Stimulated activated CD4-positive, alpha-beta T cell treated with anti-CD3 and anti-CD28 coated beads, TNF-alpha, amount 100 ng/mL, for 24 hours (primary cell): ENCODE measurements around the gene SBDS.
"Not testable (repeated sequence)": the region's sequence is repeated elsewhere in the genome, so short reads cannot be mapped to it uniquely, and the experiment has no call there.

Source experiments
- DNase-seq, 3 experiments: peaks; one replicate each; pipeline ENCODE4 v3.0.0-alpha.2; 2020; ENCODE audit warnings: low read depth in 3 of 3

The SBDS gene

DNA sequence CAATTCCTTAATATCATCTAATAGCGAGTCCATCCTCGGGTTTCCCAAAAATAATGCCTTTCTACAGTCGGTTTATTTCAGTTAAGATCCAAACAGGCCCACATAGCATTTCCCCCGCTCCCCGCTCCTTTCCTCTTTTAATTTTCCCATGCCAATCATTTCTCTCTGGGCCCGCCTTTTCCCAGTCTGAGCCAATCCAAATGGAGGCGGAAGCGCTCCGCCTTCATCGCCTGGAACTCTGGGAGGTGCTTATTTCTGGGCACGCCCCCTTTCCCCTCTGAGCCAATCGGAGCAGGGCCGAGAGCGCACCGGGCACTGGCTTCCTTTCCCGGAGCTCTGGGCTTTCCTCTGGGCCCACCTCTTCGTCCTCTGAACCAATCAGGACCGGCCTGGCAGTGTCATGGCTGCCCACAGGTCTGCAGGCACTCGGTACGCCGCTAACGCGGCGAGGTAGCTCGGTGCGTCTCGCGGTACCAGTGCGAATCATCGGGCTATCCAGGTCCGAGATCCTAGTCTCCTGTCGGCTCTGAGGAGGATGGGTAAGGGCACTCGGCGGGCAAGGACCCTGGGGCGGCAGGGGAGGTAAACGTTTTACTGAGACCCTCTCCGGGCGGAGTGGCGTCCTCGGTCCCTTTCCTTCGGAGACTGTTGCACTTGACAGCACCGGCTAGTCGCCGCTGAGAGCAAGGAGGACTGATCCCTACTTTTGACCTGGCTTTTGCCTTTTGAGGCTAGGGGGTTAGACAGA is 1.2 kb upstream of the SBDS start, which contains the start of gene TYW1:
TSS of gene TYW1 (plus strand) at position 390 of the 748 bp plus-strand sequence. CDS start at position 536, 146 bp downstream.
- peak; percentile 95 to 98 (median 98) for DNase-seq

DNA sequence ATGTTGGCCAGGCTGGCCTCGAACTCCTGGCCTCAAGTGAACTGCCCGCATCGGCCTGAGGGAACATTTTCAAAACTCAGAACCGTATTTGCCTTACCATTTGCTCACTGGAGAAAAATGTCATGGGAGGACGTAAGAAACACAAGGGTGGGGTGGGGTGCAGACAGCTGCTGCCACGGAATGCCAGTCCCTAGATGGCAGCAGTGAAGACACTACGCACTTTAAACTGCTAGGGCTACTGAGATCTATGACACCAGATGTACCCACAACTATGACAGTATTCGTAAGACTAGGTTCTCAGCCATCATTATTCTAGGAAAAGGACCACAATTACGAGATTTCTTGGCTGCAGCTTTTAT is 716 bp downstream of the SBDS start:
- peak; percentile 6 to 27 (median 25) for DNase-seq

GRCh38 chr7:66994051-66994450 is 1.3 kb downstream of the SBDS start:
- not testable (repeated sequence) for DNase-seq

- DNase-seq, result not testable (repeated sequence)
These were observed 5.8 kb downstream of the SBDS start for GRCh38 chr7:66989552-66989951.

DNA sequence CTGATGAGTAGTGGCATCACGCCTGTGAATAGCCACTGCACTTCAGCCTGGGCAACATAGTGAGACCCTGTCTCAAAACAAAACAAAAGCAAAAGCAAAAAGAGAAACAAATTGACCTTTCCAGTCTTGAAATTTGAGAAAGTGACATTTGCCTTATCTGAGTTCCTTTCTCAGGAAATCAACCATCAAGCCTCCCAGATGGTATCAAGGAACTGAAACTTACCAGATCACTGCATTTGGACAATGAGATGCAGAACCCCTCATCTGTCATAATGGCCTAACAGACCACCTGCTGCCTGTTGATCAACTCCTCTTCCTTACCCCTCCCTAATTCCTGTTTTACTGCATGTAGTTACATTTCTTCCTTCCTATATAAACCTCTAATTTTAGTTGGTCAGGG is 15.1 kb downstream of the SBDS start:
- DNase-seq, result not testable (repeated sequence)

GRCh38 chr7:66979013-66979412 is 16.4 kb downstream of the SBDS start:
- not testable (repeated sequence) for DNase-seq

DNA sequence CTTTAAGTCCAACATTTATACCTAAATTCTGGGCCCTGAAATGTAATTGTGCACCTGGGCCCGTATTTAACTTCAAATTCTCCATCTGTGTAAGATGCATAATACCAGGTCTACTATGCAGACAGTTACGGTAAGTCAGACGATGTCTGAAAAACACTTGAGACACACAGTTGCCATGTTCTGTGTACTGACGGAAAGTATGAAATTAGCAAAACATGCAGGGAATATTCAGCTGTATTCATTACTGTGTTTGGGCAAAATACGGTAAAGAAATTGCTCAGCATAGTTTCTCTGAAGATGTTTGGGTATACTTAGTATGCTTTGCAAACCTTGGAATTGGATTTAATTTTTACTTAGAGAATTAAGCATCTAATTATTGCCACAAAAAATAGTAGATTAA is 17.1 kb downstream of the SBDS start:
- DNase-seq, result not testable (repeated sequence)

- DNase-seq, result no peak
These were observed 20.3 kb downstream of the SBDS start for GRCh38 chr7:66974986-66975590.

DNA sequence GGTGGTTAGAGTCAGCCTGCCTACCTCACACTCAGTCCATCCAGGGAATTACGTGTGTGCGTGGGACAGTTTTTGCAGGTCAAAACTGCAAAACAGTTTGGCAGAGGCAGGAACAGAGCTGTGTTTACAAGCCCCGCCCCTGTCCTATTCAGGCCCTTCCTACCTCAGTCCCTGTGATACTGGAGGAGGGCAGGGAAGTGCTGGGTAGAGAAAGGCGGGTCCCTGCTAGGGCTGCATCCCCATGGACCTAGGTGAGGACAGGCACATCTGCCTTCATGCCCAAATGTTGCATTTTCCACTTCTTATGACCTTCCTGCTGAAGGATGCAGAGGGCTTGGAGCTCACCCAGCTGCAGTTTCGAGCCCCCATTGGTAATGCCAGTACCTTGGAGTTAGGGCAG is 25.1 kb downstream of the SBDS start:
- no peak for DNase-seq

DNA sequence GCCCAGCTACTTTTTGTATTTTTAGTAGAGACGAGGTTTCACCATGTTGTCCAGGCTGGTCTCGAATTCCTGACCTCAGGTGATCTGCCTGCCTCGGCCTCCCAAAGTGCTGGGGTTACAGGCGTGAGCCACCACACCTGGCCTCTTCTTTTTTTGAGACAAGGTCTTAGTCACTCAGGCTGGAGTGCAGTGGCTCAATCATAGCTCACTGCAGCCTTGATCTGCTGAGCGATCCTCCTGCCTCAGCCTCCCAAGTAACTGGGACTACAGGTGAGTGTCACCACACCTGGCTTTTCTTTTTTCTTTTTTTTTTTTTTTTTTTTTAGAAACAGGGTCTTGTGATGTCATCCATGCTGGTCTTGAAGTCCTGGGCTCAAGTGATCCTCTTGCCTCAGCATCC is 26.4 kb downstream of the SBDS start:
- not testable (repeated sequence) for DNase-seq

GRCh38 chr7:66967029-66967428 is 28.4 kb downstream of the SBDS start:
- no peak for DNase-seq

GRCh38 chr7:66964411-66964810 is 31.0 kb downstream of the SBDS start:
- no peak for DNase-seq

GRCh38 chr7:66961096-66961495 is 34.3 kb downstream of the SBDS start:
- no peak for DNase-seq

DNA sequence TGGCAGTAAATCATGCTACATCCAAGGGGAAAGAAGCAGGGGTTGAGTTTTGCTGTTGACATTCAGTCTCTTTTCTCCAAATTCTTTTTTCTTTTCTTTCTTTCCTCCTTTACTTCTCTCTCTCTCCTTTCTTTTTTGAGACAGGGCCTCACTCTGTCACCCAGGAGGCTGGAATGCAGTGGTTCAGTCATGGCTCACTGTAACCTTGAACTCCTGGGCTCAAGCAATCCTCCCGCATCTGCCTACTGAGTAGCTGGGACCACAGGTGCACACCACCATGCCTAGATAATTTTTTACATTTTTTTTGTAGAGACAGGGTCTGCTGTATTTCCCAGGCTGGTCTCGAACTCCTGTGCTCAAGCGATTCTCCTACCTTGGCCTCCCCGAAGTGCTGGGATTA is 35.2 kb downstream of the SBDS start:
- no peak for DNase-seq

DNA sequence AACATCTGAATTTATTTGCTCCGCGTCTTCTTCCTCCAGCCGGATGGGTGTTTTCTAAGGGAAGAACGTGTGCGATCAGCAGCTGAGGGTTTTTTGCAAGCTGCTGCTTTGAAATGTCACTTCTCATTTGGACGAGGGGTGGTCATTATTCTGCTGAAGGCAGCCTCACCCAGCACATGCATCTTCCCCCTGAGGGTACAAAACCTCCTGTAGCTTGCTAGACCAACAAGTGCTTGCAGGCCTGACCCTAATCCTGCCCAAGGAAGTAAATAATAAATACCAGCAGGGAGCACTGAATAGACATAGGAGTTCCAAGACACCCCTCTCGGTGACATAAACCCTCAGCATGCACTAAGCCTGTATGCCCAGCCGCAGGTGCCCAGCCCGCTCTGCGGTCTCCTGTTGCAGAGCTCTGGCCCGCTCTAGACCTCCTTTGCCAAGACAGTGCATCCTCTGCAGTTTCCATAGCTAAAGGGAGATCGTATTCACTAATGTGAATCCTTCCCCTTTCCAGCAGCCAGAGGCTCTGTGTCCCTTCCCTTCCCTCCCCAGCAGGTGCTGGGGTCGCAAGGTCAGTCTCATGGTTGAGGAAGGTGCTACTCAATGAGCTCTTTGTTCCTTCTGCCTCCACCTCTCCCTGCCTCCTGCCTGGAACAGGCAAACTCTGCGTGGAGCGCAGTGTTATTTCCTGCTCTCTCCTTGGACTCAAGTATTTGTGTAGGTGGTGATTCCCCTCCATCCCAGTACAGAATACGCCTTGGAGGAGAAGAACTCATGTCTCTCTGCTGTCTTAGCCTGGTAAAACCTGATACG is 36.6 kb downstream of the SBDS start:
- no peak for DNase-seq

- no peak for DNase-seq
These were observed 37.6 kb downstream of the SBDS start for GRCh38 chr7:66957595-66958290.

GRCh38 chr7:66953044-66953427 is 42.4 kb downstream of the SBDS start:
- DNase-seq, result no peak

DNA sequence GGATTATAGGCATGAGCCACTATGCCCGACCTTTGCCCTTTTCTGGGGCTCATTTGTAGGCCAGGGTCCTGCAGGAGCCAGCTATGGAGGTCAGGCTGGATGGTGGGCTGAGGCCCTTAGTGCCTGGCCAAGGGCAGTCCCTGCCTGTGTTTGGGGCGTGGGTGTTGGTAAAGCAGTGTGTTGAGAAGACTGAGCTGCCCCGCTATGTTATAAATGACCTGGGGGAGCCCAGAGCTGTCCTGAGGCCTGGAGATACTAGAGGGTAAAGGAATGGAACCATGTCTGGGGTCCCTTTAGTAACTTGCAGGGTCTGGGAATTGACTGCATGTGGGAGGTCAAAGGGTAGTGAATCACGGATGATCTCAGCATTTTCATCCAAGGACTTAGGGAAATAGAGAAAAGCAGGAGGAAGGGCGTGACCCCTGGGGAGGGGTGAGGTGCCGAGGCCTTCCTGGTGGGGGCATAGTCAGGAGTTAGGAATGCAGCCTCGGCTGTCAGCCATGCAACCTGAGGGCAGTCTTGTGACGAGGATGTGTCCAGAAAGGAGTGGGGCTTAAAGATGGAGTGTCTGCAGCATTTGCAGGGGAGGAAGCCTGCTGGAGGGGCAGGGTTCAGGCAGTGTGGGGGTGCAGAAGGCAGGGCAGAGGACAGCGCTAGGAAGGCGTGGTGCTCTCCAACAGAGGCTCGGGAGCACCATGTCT is 42.9 kb downstream of the SBDS start:
- no peak for DNase-seq

DNA sequence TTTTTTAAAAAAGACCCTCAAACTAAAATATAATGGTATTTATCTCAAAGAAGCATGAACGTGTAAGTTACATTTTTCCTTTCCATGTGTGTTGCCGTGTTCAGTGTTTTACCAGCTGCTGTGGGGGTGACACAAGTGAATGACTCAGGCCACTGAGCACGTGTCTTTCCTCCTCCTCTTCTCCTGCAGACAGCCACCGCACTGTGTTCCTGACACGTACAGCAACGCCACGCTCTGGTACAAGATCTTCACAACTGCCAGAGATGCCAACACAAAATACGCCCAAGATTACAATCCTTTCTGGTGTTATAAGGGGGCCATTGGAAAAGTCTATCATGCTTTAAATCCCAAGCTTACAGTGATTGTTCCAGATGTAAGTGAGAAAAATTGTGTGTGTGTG is 44.6 kb downstream of the SBDS start:
- DNase-seq, result no peak

DNA sequence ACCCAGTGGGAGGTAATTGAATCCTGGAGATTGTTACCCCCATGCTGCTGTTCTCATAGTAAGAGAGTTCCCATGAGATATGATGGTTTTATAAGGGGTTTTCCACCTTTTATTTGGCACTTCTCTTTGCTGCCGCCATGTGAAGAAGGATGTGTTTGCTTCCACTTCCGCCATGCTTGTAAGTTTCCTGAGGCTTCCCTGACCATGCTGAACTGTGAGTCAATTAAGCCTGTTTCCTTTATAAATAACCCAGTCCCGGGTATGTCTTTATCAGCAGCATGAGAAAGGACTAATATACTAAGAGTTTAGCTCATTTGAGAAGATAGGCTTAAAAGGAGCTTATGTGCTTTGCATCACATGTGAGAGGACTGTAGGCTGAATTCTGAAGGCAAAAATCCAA is 45.1 kb downstream of the SBDS start:
- DNase-seq, result no peak

GRCh38 chr7:66948480-66949109 is 46.8 kb downstream of the SBDS start:
- DNase-seq, result no peak
